ENCODE results near the gene TMEM63A.

TMEM63A gene

GRCh38 chr1:225871359-225872074 lies 10.7 kb downstream of the TMEM63A start:
- H3K4me3 ChIP-seq (ENCODE audit: low read depth, low read length) = no peak overlapping the region
- TF ChIP-seq CTCF (IDR thresholded peaks at IDR 0.05; ENCODE audit: borderline replicate concordance, insufficient read depth, low read depth, low read length) = no peak

GRCh38 chr1:225870911-225871310 lies 11.3 kb downstream of the TMEM63A start:
- no peak overlapping the region for H3K4me3 ChIP-seq (ENCODE audit: low read depth, low read length)
- TF ChIP-seq CTCF (IDR thresholded peaks at IDR 0.05; ENCODE audit: borderline replicate concordance, insufficient read depth, low read depth, low read length) = no peak

GRCh38 chr1:225868631-225869330 lies 13.4 kb downstream of the TMEM63A start:
- no peak for TF ChIP-seq CTCF (IDR thresholded peaks at IDR 0.05; ENCODE audit: borderline replicate concordance, insufficient read depth, low read depth, low read length)
- no peak overlapping the region for H3K4me3 ChIP-seq (ENCODE audit: low read depth, low read length)

GRCh38 chr1:225866981-225867380 lies 15.2 kb downstream of the TMEM63A start:
- no peak overlapping the region for H3K4me3 ChIP-seq (ENCODE audit: low read depth, low read length)
- TF ChIP-seq CTCF (IDR thresholded peaks at IDR 0.05; ENCODE audit: borderline replicate concordance, insufficient read depth, low read depth, low read length) = no peak

GRCh38 chr1:225866061-225866837 lies 15.9 kb downstream of the TMEM63A start:
- no peak for TF ChIP-seq CTCF (IDR thresholded peaks at IDR 0.05; ENCODE audit: borderline replicate concordance, insufficient read depth, low read depth, low read length)
- H3K4me3 ChIP-seq (ENCODE audit: low read depth, low read length) = no peak overlapping the region

GRCh38 chr1:225865514-225865913 lies 16.7 kb downstream of the TMEM63A start:
- H3K4me3 ChIP-seq (ENCODE audit: low read depth, low read length) = no peak overlapping the region
- no peak for TF ChIP-seq CTCF (IDR thresholded peaks at IDR 0.05; ENCODE audit: borderline replicate concordance, insufficient read depth, low read depth, low read length)

Measured in GM12875 (cell line).